ENCODE data around the gene CTAGE9. TPM values are rescaled to one million over a fixed set of nuclear protein-coding genes. Genes with fewer than 3 reads are reported as not detected.
A peak's percentile ranks its signal among the peaks of the same experiment; 100 is the strongest.
"Not testable (repeated sequence)": the region's sequence is repeated elsewhere in the genome, so short reads cannot be mapped to it uniquely, and the experiment has no call there.

CTAGE9 gene
- total RNA-seq, 1 donor from 2014 or later, result not detected

- Mint-ChIP-seq H3K9me3 (ENCODE audit: unreplicated experiment) (no peaks in the 10 kb centered on the region), H3K27ac (ENCODE audit: unreplicated experiment) (no peak overlapping the region), H3K36me3 (ENCODE audit: unreplicated experiment) (no peaks in the 10 kb centered on the region), H3K4me3 (ENCODE audit: unreplicated experiment) (no peak overlapping the region), H3K27me3 (ENCODE audit: unreplicated experiment) (peaks cover 2% of the 10 kb centered on the region), H3K4me1 (ENCODE audit: low read depth, unreplicated experiment) (no peaks in the 10 kb centered on the region)
- no peak for DNase-seq
- no peak for TF ChIP-seq CTCF (IDR thresholded peaks at IDR 0.05; ENCODE audit: partially characterized antibody, unreplicated experiment)
These were observed 7.2 kb upstream of the CTAGE9 start for GRCh38 chr6:131717836-131718542.

DNA sequence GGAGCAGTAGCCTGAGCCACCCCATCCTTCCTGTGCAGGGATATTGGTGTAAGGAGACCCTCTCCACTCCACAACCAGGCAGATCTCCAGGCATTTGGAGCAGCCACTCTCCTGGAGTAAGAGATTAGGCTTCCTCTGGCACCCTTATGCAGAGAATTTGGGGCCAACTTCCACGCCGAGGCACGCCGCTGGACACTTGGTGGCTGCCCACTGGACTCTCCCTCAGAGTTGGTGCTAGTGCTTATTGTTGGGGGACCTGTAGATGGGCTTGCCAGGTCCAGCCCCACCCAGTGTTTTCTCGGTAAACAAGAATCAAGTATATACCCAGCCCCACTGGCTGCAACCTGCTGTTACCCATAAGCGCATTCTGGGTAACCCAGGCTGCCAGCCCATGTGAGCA lies 4.8 kb upstream of the CTAGE9 start:
- H3K4me3 Mint-ChIP-seq (ENCODE audit: unreplicated experiment); H3K4me1 Mint-ChIP-seq (ENCODE audit: low read depth, unreplicated experiment); DNase-seq; H3K36me3 Mint-ChIP-seq (ENCODE audit: unreplicated experiment); H3K27me3 Mint-ChIP-seq (ENCODE audit: unreplicated experiment); H3K9me3 Mint-ChIP-seq (ENCODE audit: unreplicated experiment); H3K27ac Mint-ChIP-seq (ENCODE audit: unreplicated experiment): not testable (repeated sequence)

DNA sequence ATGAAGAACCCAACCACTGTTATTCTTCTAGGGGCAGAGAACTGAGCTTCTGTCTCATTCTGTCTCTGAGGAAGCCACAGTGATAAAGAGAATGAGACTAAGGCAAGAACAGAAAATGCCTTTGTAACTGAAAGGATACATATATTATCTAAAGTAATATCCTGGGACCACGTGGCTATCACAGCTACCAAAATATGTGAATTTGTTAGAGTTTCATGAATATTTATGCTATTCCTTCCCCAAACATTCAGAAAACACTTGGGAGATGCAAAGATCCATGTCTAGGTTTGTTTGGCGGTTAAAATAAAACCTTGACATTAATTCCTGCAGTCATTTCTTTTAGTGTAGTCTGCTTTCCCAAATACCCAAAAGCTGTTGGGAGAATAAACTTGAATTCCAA lies 6.9 kb downstream of the CTAGE9 start:
- not testable (repeated sequence) for H3K27me3 Mint-ChIP-seq (ENCODE audit: unreplicated experiment); H3K9me3 Mint-ChIP-seq (ENCODE audit: unreplicated experiment); H3K27ac Mint-ChIP-seq (ENCODE audit: unreplicated experiment); H3K4me1 Mint-ChIP-seq (ENCODE audit: low read depth, unreplicated experiment); H3K4me3 Mint-ChIP-seq (ENCODE audit: unreplicated experiment); DNase-seq; H3K36me3 Mint-ChIP-seq (ENCODE audit: unreplicated experiment)

DNA sequence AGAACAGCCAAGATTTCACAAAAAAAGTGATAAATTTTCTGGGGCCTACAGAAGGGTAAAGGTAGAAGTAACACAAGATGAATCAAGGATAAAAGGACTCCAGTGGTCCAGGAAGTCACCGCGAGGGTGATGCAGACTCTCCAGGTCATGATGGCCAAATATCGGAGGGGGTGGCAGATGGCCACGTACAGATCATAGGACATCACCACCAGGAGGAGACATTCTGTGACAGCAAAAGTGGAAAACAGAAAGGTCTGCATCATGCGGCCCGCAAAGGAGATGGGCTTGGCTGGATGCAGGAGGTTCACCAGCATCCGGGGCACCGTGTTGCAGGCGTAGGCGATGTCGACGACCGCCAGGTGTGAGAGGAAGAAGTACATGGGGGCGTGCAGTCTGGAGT lies 10.0 kb downstream of the CTAGE9 start:
- not testable (repeated sequence) for H3K27me3 Mint-ChIP-seq (ENCODE audit: unreplicated experiment); H3K4me1 Mint-ChIP-seq (ENCODE audit: low read depth, unreplicated experiment); DNase-seq; H3K9me3 Mint-ChIP-seq (ENCODE audit: unreplicated experiment); H3K4me3 Mint-ChIP-seq (ENCODE audit: unreplicated experiment); H3K36me3 Mint-ChIP-seq (ENCODE audit: unreplicated experiment); H3K27ac Mint-ChIP-seq (ENCODE audit: unreplicated experiment)

GRCh38 chr6:131696956-131697355 lies 13.9 kb downstream of the CTAGE9 start:
- TF ChIP-seq CTCF (IDR thresholded peaks at IDR 0.05; ENCODE audit: partially characterized antibody, unreplicated experiment), result no peak
- no peaks in the 10 kb centered on the region for H3K9me3 Mint-ChIP-seq (ENCODE audit: unreplicated experiment)
- no peak overlapping the region for H3K4me3 Mint-ChIP-seq (ENCODE audit: unreplicated experiment)
- H3K27me3 Mint-ChIP-seq (ENCODE audit: unreplicated experiment), result peaks cover 1% of the 10 kb centered on the region
- H3K36me3 Mint-ChIP-seq (ENCODE audit: unreplicated experiment), result no peaks in the 10 kb centered on the region
- peaks cover 2% of the 10 kb centered on the region for H3K4me1 Mint-ChIP-seq (ENCODE audit: low read depth, unreplicated experiment)
- no peak overlapping the region for H3K27ac Mint-ChIP-seq (ENCODE audit: unreplicated experiment)
- DNase-seq, result no peak

DNA sequence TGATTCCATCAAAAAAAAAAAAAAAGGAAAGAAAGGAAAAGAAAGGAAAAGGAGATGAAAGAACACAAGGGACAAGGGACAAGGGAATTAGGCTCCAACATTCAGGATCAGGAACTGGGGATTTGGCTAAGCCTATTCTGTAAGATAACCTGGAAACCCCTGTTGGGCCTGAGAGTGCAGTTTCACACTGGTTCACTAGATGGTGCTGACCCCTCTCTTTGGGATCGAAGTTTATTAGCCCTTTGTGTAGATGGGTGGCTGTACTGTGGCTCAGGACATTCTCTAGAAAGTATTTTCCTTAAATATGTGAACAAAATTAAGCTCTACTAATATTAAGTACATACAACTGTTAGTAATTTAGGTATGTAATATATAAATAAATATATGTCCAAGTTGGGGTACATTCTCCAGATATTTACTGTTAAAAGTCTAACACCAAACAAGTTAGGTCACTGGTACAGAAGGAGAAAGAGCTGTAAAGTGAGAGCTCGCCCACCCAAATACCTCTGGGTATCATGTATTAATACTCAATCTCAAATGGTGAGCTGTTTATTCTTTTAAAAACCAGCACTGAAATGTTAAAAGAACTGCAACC lies 15.9 kb downstream of the CTAGE9 start:
- H3K27ac Mint-ChIP-seq (ENCODE audit: unreplicated experiment), result no peak overlapping the region
- H3K4me3 Mint-ChIP-seq (ENCODE audit: unreplicated experiment), result no peak overlapping the region
- H3K36me3 Mint-ChIP-seq (ENCODE audit: unreplicated experiment), result no peaks in the 10 kb centered on the region
- peaks cover 1% of the 10 kb centered on the region for H3K27me3 Mint-ChIP-seq (ENCODE audit: unreplicated experiment)
- DNase-seq, result peak; percentile 57
- H3K9me3 Mint-ChIP-seq (ENCODE audit: unreplicated experiment), result no peaks in the 10 kb centered on the region
- TF ChIP-seq CTCF (IDR thresholded peaks at IDR 0.05; ENCODE audit: partially characterized antibody, unreplicated experiment), result peak; percentile 70
- peaks cover 2% of the 10 kb centered on the region for H3K4me1 Mint-ChIP-seq (ENCODE audit: low read depth, unreplicated experiment)

Measured in glutamatergic neuron (in vitro differentiated cells).